ENCODE results near the gene BCL7A. TPM values are rescaled to one million over a fixed set of nuclear protein-coding genes. Genes with fewer than 3 reads are reported as not detected.

The BCL7A gene
- total RNA-seq, 6 experiments from 2014 or later: 2.6 to 3.8 (median 3.4) TPM

- Mint-ChIP-seq H3K36me3 (ENCODE audit: low read depth) (peaks cover 16% of the 10 kb centered on the region; the same call in 1 of the 2 replicates), H3K9me3 (no peaks in the 10 kb centered on the region), H3K27ac (no peak overlapping the region), H3K4me3 (no peak overlapping the region), H3K27me3 (ENCODE audit: insufficient read depth) (peaks cover 2% of the 10 kb centered on the region), H3K4me1 (ENCODE audit: low read depth) (peaks cover 40% of the 10 kb centered on the region)
- DNase-seq: no peak
- no peak for TF ChIP-seq CTCF (IDR thresholded peaks at IDR 0.05)
These were observed 64.4 kb downstream of the BCL7A start for GRCh38 chr12:122086116-122086515.

- H3K27ac Mint-ChIP-seq: no peak overlapping the region
- H3K27me3 Mint-ChIP-seq (ENCODE audit: insufficient read depth): peaks cover 2% of the 10 kb centered on the region; the same call in 1 of the 2 replicates
- DNase-seq: no peak
- H3K4me3 Mint-ChIP-seq: no peak overlapping the region
- peaks cover 16% of the 10 kb centered on the region; the same call in 1 of the 2 replicates for H3K36me3 Mint-ChIP-seq (ENCODE audit: low read depth)
- peaks cover 40% of the 10 kb centered on the region for H3K4me1 Mint-ChIP-seq (ENCODE audit: low read depth)
- TF ChIP-seq CTCF (IDR thresholded peaks at IDR 0.05): no peak
- no peaks in the 10 kb centered on the region for H3K9me3 Mint-ChIP-seq
These were observed 65.1 kb downstream of the BCL7A start for GRCh38 chr12:122086641-122087285.

GRCh38 chr12:122087431-122088178 lies 65.9 kb downstream of the BCL7A start:
- no peaks in the 10 kb centered on the region for H3K9me3 Mint-ChIP-seq
- H3K27me3 Mint-ChIP-seq (ENCODE audit: insufficient read depth): peaks cover 2% of the 10 kb centered on the region; the same call in 1 of the 2 replicates
- DNase-seq: no peak
- no peak for TF ChIP-seq CTCF (IDR thresholded peaks at IDR 0.05)
- H3K36me3 Mint-ChIP-seq (ENCODE audit: low read depth): peaks cover 16% of the 10 kb centered on the region; the same call in 1 of the 2 replicates
- peaks cover 33% of the 10 kb centered on the region for H3K4me1 Mint-ChIP-seq (ENCODE audit: low read depth)
- H3K27ac Mint-ChIP-seq: no peak overlapping the region
- no peak overlapping the region for H3K4me3 Mint-ChIP-seq

GRCh38 chr12:122088179-122088810 lies 66.6 kb downstream of the BCL7A start:
- no peak for TF ChIP-seq CTCF (IDR thresholded peaks at IDR 0.05)
- Mint-ChIP-seq H3K4me1 (ENCODE audit: low read depth) (peaks cover 28% of the 10 kb centered on the region), H3K9me3 (no peaks in the 10 kb centered on the region), H3K27me3 (ENCODE audit: insufficient read depth) (peaks cover 2% of the 10 kb centered on the region; the same call in 1 of the 2 replicates), H3K4me3 (no peak overlapping the region), H3K27ac (no peak overlapping the region), H3K36me3 (ENCODE audit: low read depth) (peaks cover 16% of the 10 kb centered on the region; the same call in 1 of the 2 replicates)
- no peak for DNase-seq

GRCh38 chr12:122089077-122089476 lies 67.4 kb downstream of the BCL7A start:
- Mint-ChIP-seq H3K4me3 (no peak overlapping the region), H3K27me3 (ENCODE audit: insufficient read depth) (peaks cover 2% of the 10 kb centered on the region; the same call in 1 of the 2 replicates), H3K27ac (no peak overlapping the region), H3K9me3 (no peaks in the 10 kb centered on the region), H3K4me1 (ENCODE audit: low read depth) (peaks cover 28% of the 10 kb centered on the region), H3K36me3 (ENCODE audit: low read depth) (peaks cover 11% of the 10 kb centered on the region; the same call in 1 of the 2 replicates)
- no peak for DNase-seq
- TF ChIP-seq CTCF (IDR thresholded peaks at IDR 0.05): no peak

Measured in HFFc6 (cell line).